ENCODE measurements around the gene KIF13A.

DNA sequence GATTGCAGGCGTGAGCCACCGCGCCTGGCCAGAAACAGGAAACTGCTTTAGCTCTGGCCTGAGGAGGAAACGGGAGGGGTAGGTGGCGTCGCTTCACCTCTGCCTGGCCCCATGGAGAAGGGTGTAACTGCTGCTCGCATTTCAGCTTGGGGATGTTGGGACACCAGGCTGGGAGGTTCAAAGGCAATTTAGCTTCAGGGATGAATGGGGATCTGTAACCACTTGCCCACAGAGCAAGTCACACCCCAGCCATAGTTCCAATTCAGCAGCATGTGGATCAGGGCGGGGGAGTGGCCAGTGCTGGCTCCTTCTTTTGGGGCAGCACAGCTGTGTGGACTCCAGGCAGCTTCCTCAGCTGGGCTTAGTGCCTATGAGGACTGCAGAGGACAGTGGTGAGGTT lies 245.9 kb downstream of the KIF13A start:
- TF ChIP-seq POLR2A (IDR thresholded peaks at IDR 0.05): no peak
- TF ChIP-seq, protein P1, sequence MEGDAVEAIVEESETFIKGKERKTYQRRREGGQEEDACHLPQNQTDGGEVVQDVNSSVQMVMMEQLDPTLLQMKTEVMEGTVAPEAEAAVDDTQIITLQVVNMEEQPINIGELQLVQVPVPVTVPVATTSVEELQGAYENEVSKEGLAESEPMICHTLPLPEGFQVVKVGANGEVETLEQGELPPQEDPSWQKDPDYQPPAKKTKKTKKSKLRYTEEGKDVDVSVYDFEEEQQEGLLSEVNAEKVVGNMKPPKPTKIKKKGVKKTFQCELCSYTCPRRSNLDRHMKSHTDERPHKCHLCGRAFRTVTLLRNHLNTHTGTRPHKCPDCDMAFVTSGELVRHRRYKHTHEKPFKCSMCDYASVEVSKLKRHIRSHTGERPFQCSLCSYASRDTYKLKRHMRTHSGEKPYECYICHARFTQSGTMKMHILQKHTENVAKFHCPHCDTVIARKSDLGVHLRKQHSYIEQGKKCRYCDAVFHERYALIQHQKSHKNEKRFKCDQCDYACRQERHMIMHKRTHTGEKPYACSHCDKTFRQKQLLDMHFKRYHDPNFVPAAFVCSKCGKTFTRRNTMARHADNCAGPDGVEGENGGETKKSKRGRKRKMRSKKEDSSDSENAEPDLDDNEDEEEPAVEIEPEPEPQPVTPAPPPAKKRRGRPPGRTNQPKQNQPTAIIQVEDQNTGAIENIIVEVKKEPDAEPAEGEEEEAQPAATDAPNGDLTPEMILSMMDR (IDR thresholded peaks at IDR 0.05): no peak
